ENCODE measurements around the gene SPOCK1.

Gene SPOCK1

GRCh38 chr5:137071526-137071925, 427.6 kb downstream of the SPOCK1 start:
- DNase-seq (ENCODE audit: low spot score), result peak; percentile 76

DNA sequence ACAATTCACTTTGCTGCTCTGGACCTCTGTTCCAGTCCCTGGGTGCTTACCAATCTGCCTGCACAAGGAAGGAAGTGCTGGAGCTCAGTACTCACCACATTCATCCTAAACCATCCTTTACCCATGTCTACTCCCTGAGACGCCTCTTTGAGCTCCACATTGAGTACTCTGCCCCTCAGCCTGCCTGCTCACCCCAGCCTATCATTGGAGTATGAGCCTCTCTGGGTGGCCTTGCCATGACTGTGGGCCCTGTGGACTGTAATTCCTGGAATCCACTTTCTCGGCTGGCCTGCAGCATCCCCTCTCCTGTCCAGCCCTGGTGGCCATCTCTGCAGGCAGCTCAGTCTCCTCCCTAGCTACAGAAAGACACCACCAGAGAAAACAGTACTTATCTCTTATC, 428.6 kb downstream of the SPOCK1 start:
- no peak for DNase-seq (ENCODE audit: low spot score)

- no peak for DNase-seq (ENCODE audit: low spot score)
Measured at GRCh38 chr5:137069358-137069757, 429.8 kb downstream of the SPOCK1 start.

- DNase-seq (ENCODE audit: low spot score), result no peak
Measured at GRCh38 chr5:137061382-137061781, 437.7 kb downstream of the SPOCK1 start.

GRCh38 chr5:137058089-137058488, 441.0 kb downstream of the SPOCK1 start:
- DNase-seq (ENCODE audit: low spot score), result no peak

DNA sequence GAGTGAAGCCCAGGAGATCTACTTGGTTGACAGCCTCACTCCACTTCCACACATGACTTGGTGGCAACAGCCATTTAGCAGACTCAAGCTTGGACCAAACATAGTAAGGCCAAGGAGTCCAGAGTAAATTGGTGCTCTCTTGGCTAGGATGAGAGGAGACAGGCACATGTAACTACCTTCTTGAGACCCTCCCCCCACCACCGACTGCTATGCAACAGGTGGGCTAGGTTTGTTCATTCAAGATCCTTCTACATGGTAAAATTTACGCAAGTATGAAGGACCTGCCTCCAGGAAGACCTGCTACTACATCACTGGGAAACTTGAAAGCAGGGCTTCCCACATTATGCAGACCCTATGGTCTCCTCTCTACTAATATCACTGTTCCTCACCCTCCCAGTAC, 442.4 kb downstream of the SPOCK1 start:
- DNase-seq (ENCODE audit: low spot score), result no peak

DNA sequence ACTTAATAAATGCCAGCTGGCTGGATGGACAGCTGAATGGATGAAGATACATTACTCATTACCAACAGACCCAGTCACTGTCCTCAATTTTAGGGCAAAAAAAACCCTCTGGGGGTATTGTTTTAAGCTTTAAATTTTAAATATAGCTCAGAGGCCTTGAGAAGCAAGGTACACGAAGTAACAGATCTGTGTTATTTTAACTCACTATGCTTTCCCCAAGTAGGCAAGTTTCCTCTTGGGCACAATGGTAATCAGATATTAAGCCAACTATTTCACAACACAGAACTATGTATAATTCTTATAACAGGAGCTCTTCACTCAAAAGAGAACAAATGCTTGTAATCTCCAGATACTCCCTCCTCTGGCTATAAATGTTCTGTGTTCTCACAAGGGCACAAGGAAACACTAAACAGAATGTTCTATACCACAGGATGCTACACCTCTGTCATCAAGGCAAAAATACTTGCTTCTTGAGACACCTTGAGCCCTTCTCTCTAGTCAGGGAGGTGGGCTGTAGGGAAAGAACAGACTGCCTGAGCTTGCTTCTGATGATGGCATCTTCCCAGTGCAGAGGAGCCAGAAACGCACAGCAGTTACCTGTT, 443.8 kb downstream of the SPOCK1 start:
- no peak for DNase-seq (ENCODE audit: low spot score)

GRCh38 chr5:137054792-137055191, 444.3 kb downstream of the SPOCK1 start:
- DNase-seq (ENCODE audit: low spot score), result no peak

DNA sequence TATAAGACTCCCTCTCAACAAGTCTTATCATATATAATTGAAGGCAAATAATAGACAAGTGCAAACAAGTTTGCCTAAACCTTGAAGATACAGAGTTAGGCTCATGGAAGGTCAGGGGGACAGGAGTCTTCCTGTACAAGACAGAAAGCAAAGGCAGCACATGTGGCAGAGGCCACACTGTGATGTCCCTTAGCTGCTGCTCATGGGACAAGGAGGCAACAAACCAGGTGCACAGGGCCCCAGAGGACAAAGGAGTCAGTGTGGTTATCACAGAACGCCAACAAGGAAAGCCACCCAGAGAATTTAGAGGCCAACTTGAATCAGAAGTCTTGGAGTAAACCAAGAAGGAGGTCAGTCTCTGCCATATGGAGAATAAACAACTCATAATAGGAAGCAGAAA, 444.8 kb downstream of the SPOCK1 start:
- no peak for DNase-seq (ENCODE audit: low spot score)

DNA sequence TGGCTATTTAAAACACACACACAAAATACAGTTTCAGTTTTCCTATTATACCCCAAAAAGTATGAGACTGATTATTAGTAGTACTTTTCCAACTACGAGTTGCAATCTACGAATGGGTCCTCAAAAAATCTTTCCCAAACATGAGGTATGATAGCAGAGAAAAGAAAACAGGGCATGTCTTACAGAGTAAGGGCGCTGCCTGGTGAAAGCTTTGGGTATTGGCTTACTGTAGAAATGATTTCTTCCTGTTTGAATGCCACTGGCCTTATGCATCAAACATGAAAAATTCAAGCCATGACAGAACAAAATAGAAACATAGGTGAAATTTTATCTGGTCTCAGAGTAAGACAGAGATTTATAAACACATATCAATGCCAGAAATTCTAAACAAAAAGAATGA, 448.0 kb downstream of the SPOCK1 start:
- no peak for DNase-seq (ENCODE audit: low spot score)

DNA sequence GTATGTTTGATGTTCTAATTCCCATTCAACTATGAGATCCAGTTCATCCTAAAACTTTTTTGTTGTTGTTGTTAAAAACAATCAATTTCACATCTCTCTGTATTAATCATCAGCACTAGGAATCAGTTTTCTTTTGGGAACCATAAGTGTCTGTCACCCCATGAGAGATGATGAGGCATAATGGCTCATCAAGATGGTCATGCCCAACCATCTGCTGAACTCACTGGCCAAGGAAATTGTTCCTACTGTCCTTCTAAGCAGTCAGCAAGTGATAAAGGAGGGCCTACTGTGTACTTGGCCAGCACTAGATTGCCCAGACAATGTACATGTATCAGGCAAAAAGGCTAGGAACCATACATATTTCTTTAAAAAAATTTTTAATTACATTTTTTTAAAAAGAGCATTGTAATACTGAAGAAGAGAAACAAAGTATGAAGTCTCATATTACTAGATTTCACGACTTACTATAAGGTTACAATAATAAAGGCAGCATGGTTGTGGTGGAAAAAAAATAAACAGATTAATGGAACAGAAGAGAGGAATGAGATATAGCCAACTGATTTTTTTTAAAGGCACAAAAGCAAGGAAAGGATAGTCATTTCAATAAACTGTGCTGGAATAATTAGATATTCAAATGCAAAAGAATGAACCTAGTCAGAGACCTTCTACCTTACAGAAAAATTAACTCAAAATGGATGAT, 458.3 kb downstream of the SPOCK1 start:
- no peak for DNase-seq (ENCODE audit: low spot score)

GRCh38 chr5:137040024-137040423, 459.1 kb downstream of the SPOCK1 start:
- no peak for DNase-seq (ENCODE audit: low spot score)

GRCh38 chr5:137037848-137038247, 461.3 kb downstream of the SPOCK1 start:
- DNase-seq (ENCODE audit: low spot score), result no peak

- DNase-seq (ENCODE audit: low spot score), result no peak
Measured at GRCh38 chr5:137036640-137037039, 462.5 kb downstream of the SPOCK1 start.

GRCh38 chr5:137035480-137035878, 463.6 kb downstream of the SPOCK1 start:
- no peak for DNase-seq (ENCODE audit: low spot score)

DNA sequence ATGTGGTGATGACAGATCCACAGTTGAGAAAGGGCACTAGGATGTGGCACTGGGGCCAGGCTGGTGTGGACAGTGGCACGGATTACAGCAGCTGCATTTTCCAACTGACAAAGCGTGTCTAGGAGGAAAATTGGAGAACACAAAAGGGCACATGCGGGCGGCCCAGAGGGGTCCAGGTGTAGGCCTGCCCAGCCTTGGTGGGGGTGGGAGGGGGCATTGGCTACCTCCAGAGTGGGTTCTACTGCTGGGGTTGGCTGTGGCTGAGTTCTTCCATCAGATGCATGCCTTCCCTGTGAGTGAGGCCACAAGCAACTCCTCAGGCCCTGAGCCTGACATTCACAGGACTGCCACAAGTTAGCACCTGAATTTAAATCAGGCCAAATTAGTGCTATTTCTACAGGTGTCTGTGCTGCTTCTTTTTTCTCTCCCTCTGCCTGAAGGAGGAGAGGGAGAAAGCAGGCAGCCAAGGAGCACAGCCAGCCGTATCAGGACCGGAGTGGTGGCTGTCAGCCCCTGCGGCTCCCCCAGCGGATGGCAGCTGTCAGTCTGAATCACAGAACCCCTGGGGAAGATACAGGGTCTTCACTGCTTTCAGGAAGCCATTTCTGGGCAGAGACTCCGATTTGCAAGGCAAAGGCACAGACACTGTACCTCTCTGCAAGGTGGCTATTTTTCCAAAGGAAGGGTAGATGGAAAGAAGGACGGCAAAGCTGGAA, 464.2 kb downstream of the SPOCK1 start:
- DNase-seq (ENCODE audit: low spot score), result no peak

GRCh38 chr5:137034213-137034612, 464.9 kb downstream of the SPOCK1 start:
- no peak for DNase-seq (ENCODE audit: low spot score)

- no peak for DNase-seq (ENCODE audit: low spot score)
Measured at GRCh38 chr5:137032929-137033328, 466.2 kb downstream of the SPOCK1 start.

- no peak for DNase-seq (ENCODE audit: low spot score)
Measured at GRCh38 chr5:137027758-137028157, 471.4 kb downstream of the SPOCK1 start.

DNA sequence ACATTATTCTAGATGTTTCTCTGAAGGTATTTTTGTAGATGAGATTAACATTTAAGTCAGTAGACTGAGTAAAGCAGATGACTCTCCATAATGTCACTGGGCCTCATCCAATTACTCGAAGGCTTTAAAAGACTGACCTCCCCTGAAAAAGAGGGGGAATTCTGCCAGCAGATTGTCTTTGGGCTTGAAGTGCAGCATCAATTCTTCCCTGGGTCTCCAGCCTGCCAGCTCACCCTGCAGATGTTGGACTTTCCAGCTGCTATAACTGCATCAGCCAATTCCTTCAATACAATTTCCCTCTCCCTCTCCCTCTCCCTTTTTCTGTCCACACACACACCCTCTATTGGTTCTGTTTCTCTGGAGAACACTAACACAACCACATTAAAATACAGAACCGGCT, 472.8 kb downstream of the SPOCK1 start:
- no peak for DNase-seq (ENCODE audit: low spot score)

- DNase-seq (ENCODE audit: low spot score), result no peak
Measured at GRCh38 chr5:137024044-137024443, 475.1 kb downstream of the SPOCK1 start.

- no peak for DNase-seq (ENCODE audit: low spot score)
Measured at GRCh38 chr5:137023371-137023770, 475.8 kb downstream of the SPOCK1 start.

DNA sequence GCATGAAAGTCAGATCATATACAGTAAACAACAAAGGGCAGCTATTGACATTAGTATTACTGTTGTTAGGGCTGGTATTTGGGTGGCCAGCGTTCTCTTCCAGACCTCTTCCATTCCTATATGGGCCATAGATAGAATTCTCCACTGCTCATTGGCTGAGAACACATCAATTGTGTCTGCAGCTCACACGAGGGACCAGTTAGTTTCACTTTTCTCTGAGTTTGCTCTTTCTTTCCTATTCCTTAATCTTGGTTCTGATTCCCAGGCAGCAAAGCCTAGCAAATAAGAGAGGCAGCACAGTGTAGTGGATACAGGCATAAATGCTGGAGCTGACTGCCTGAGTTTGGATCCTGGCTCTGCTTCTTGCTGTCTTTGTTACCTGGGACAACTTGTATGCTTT, 476.4 kb downstream of the SPOCK1 start:
- DNase-seq (ENCODE audit: low spot score), result no peak
